ENCODE data around the gene MPHOSPH10.

- TF ChIP-seq, protein P1, sequence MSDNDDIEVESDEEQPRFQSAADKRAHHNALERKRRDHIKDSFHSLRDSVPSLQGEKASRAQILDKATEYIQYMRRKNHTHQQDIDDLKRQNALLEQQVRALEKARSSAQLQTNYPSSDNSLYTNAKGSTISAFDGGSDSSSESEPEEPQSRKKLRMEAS (IDR thresholded peaks at IDR 0.05): no peak
- TF ChIP-seq TEAD4 (IDR thresholded peaks at IDR 0.05): no peak
- TF ChIP-seq TAF1 (IDR thresholded peaks at IDR 0.05; ENCODE audit: low read depth): no peak
- no peak for TF ChIP-seq USF1 (IDR thresholded peaks at IDR 0.05)
- TF ChIP-seq, protein P2, sequence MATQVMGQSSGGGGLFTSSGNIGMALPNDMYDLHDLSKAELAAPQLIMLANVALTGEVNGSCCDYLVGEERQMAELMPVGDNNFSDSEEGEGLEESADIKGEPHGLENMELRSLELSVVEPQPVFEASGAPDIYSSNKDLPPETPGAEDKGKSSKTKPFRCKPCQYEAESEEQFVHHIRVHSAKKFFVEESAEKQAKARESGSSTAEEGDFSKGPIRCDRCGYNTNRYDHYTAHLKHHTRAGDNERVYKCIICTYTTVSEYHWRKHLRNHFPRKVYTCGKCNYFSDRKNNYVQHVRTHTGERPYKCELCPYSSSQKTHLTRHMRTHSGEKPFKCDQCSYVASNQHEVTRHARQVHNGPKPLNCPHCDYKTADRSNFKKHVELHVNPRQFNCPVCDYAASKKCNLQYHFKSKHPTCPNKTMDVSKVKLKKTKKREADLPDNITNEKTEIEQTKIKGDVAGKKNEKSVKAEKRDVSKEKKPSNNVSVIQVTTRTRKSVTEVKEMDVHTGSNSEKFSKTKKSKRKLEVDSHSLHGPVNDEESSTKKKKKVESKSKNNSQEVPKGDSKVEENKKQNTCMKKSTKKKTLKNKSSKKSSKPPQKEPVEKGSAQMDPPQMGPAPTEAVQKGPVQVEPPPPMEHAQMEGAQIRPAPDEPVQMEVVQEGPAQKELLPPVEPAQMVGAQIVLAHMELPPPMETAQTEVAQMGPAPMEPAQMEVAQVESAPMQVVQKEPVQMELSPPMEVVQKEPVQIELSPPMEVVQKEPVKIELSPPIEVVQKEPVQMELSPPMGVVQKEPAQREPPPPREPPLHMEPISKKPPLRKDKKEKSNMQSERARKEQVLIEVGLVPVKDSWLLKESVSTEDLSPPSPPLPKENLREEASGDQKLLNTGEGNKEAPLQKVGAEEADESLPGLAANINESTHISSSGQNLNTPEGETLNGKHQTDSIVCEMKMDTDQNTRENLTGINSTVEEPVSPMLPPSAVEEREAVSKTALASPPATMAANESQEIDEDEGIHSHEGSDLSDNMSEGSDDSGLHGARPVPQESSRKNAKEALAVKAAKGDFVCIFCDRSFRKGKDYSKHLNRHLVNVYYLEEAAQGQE (IDR thresholded peaks at IDR 0.05; ENCODE audit: low read depth): no peak
- no peak for TF ChIP-seq YY1 (IDR thresholded peaks at IDR 0.05; ENCODE audit: low read depth)
- no peak for TF ChIP-seq RAD21 (IDR thresholded peaks at IDR 0.05; ENCODE audit: low read depth)
- no peak for TF ChIP-seq EP300 (IDR thresholded peaks at IDR 0.05; ENCODE audit: borderline replicate concordance)
- no peak for TF ChIP-seq FOXM1 (IDR thresholded peaks at IDR 0.05; ENCODE audit: borderline replicate concordance, low read depth)
- no peak for TF ChIP-seq TCF12 (IDR thresholded peaks at IDR 0.05; ENCODE audit: low read depth)
- TF ChIP-seq EGR1 (IDR thresholded peaks at IDR 0.05): no peak
These were observed 4.7 kb upstream of the MPHOSPH10 start for GRCh38 chr2:71125506-71126294.

All from Ishikawa (cell line).